GM19468 (cell line): ENCODE data around the gene PRR20G.
"Not testable (repeated sequence)": the region's sequence is repeated elsewhere in the genome, so short reads cannot be mapped to it uniquely, and the experiment has no call there.

Experiments
- ATAC-seq: cut with Tn5 transposase; IDR thresholded peaks from one replicate; pipeline ENCODE4 v1.9.1; 2021; ENCODE audit warnings: mild to moderate bottlenecking, moderate library complexity, moderate number of reproducible peaks; ENCODE audit not compliant: unreplicated experiment; ENCODE audit errors: extremely low read depth

The PRR20G gene

DNA sequence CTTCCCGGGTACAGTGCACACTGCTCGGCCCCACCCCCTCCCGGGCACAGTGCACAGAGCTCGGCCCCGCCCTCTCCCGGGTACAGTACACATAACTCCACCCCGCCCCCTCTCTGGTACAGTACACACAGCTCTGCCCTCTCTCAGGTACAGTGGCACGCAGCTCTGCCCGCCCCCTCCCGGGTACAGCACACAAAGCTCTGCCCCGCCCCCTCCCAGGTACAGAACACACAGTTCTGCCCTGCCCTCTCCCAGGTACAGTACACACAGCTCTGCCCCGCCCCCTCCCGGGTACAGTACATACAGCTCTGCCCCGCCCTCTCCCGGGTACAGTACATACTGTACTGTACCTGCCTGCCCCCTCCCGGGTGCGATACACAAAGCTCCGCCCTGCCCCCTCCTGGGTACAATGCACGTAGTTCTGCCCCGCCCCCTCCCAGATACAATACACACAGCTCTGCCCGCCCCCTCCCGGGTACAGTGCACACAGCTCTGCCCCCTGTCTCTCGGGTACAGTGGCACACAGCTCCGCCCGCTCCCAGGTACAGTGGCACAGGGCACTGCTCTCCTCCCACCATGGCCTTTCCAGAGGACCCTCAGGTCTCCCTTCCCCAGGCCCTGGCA lies 16.4 kb upstream of the PRR20G start:
- ATAC-seq: no peak

- no peak for ATAC-seq
Observed at GRCh38 chr3:127299276-127299675, 11.4 kb upstream of the PRR20G start.

DNA sequence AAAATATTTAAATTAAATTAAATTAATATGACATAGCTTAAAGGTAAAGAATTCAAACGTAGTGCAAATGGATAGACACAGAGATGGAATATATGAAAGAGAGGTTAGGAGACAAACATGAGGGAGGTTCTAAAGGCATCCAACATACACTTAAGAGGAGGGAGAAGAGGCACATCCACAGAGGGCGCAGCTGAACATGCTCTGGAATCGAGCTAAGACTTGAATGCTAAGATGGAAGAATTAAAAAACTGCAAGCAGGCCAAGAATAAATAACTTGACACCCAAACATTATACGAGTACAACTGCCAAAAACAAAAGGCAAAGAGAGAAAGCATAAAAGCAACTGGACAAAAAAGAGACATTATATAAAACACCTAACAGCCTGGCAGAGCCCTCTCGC lies 9.1 kb upstream of the PRR20G start:
- ATAC-seq: no peak

DNA sequence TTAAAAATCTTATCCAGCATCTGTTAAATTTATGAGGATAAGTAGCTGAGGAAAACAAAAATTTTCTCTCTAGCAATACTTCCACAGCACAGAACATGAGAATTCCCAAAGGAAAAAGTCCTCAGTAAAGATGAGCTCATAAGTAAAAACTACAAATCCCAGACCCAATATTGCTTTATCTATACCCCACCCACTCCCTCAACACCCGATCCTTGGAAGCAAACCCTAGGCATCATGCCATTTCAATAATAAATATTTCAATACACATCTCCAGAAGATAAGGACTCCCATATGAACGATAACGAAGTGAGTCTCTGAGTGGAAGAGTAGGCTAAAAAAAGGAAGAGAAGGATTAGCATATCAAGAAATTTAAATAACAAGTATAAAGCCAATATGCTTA lies 8.3 kb upstream of the PRR20G start:
- no peak for ATAC-seq

GRCh38 chr3:127293650-127294049 lies 5.8 kb upstream of the PRR20G start:
- not testable (repeated sequence) for ATAC-seq

- ATAC-seq: no peak
Observed at GRCh38 chr3:127291611-127292010, 3.8 kb upstream of the PRR20G start.

GRCh38 chr3:127291114-127291513 lies 3.3 kb upstream of the PRR20G start:
- no peak for ATAC-seq

DNA sequence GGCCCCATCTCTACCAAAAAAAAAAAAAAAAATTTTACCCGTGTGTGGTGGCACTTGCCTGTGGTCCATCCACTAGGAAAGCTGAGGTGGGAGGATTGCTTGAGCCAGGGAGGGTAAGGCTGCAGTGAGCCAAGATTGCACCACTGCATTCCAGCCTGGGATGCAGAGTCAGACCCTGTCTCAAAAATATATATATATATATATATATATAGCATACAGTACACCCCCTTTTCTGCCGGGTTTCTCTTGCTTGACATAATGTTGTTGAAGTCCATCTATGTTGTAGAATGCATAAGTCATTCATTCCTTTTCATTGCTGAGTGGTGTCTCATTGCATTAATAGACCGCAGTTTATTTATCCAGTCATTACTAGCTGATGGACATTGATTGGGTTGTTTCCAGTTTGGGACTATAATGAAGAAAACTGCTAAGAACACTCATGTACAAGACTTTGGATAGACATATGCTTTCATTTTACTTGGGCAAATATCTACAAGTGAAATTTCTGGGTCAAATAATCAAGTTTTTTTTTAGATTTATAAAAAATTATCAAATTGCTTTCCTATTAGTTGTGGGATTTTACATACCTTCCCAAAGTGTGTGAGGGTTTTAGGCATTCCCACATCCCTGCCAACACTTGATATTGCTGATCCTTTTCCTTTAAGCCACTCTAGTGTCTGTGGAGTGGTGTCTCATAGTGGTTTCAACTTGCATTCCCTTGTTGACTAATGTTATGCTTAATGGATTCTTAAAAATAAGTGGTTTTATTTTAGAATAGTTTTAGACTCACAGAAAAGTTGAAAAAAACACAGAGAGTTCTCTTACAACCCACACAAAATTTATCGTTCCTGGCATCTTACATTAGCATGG lies 2.1 kb upstream of the PRR20G start:
- ATAC-seq: no peak

GRCh38 chr3:127288921-127289705 lies 1.3 kb upstream of the PRR20G start:
- ATAC-seq: no peak

- no peak for ATAC-seq
Observed at GRCh38 chr3:127288343-127288742, 497 bp upstream of the PRR20G start.

GRCh38 chr3:127286571-127287140 lies 1.2 kb downstream of the PRR20G start:
- ATAC-seq: no peak

GRCh38 chr3:127284258-127284657 lies 3.6 kb downstream of the PRR20G start:
- no peak for ATAC-seq

GRCh38 chr3:127277561-127277960 lies 10.3 kb downstream of the PRR20G start:
- ATAC-seq: no peak

GRCh38 chr3:127276995-127277394 lies 10.9 kb downstream of the PRR20G start:
- no peak for ATAC-seq

DNA sequence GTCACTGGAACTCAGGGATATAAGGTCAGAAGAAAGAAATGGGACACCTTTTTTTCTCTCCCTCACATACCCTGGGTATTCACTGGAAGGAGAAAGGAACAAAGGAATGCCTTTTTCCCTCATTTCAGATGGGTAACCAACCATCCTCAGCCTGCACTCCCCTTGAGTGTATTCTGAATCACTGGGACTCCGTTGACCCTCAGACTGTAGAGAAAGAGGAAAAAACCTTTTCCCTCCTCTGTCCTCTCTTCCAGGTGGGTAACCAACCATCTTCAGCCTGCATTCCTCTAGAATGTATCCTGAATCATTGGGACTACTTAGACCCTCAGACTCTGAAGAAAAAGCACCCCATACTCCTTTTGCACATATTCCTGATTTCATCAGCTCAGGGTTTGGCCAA lies 11.4 kb downstream of the PRR20G start:
- ATAC-seq: no peak

DNA sequence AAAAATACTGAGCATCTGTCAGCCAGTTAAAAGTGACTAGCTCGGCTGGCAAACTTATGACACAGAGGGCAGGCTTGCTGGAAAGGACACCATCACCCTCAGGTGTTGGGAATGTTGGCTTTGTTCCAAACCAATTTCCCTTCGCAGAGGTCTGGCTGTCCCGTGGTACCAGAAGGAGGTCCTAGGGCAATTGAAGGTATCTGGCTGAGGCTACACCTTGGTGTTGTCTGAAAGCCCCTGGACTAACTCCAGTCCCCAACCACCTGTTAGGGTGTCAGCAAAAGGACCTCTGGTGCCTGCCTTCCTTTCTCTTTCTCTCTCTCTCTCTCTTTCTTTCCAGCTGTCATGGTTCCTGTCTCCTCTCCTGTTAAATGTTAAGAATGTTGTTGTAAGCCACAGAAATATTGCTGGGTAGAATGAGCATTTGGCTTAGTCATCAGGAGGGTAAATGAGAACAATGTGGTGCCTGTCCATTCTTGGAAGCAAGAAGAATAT lies 12.5 kb downstream of the PRR20G start:
- ATAC-seq: no peak

DNA sequence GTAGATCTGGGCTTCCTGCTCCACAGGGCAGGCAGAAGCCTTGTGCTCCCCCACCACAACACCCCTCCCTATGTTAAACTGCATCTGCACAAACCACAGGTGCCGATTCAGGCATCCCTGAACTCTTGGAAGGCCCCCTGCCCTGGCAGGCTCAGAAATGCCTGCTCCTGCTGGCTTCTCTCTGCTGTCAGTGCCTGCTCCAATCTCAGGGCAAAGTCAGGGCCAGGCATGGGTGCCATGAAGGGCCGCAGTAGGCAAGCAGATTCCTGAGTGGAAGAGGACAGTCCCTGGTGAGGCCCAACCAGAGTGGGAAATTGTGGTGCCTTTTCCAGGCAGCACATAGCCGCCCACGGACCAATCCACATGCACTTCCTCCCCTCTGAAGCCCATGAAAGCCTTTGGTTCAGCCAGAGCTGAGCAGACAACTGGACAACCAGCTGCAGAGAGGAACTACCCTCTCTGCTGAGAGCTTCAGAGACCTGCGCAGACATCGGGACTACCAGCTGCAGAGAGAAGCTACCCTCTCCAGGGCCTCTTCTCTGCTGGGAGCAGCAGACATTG lies 13.6 kb downstream of the PRR20G start:
- no peak for ATAC-seq

- no peak for ATAC-seq
Observed at GRCh38 chr3:127273206-127273605, 14.6 kb downstream of the PRR20G start.

DNA sequence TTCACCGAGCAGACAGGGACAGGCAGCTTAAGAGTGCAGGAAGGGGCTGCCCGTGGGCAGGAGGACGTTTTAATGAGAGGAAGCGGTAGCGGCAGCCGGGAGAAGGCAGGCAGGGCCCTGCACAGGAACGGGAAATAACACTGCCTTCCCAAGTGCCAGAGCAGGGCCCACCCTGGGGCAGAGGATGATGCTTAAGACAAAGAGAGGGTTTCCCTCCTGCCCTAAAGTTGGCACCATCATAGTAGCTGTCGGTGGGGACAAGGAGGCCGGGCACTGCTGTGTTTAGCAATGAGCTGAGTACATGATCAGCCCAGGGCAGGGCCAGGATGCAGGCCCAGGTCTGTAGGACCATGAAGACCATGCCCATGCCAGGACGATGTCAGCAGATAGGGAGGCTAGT lies 21.7 kb downstream of the PRR20G start:
- ATAC-seq: no peak

DNA sequence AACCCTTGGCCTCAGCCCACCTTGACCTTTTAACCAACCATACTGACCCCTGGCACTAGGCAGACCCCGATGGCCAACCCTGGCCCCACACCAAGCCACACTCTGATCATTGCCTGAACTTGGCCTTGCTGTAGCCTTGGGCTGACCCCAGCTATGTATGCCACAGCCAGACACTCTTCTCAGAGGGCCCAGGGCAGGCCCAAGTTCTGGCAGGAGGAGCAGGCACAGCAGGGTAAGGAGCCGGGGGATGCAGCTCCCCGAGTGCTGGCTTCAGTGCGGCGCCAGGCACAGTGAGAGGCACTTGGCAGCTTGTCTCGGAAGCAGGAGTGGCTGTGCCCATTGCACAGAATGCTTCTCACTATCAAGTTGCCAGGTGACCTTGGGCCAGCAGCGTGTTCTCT lies 22.3 kb downstream of the PRR20G start:
- no peak for ATAC-seq
